Measurements from ENCODE around the gene TUBGCP6.

Gene TUBGCP6

DNA sequence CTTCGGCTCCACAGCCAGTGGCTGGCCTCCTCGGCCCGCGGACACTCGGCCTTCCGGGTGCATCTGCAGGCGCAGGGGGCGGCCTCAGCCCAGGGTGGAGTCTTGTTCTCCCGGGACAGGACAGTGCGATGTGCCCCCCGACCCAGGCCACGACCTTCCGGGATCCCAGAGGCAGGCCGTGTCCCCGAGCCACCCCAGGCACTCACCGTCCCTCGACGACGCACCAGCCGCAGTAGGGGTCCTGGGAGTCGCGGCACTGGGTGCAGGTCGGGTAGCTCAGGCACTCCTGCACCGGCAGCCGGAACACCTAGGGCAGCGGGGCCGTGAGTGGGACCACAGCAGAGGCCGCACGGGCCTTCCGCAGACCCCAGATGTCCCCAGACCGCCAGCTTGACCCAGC is 42.9 kb upstream of the TUBGCP6 start:
- H4K20me1 ChIP-seq (ENCODE audit: control insufficient read depth, insufficient read depth, low read depth, low read length): peaks cover 9% of the 10 kb centered on the region; the same call in 1 of the 2 replicates

GRCh38 chr22:50286701-50287318 is 42.0 kb upstream of the TUBGCP6 start:
- Histone ChIP-seq H3K4me1 (ENCODE audit: control insufficient read depth, low read length) (peaks cover 6% of the 10 kb centered on the region), H3K9me3 (ENCODE audit: control insufficient read depth, insufficient read depth, low read length) (no peaks in the 10 kb centered on the region), H3K27me3 (ENCODE audit: control insufficient read depth, low read length) (no peaks in the 10 kb centered on the region), H3K4me2 (ENCODE audit: low read length) (no peak overlapping the region), H3K9me2 (replicated peaks; ENCODE audit: control insufficient read depth, low read length) (no peaks in the 10 kb centered on the region), H3K4me3 (ENCODE audit: low read length) (no peak overlapping the region), H3K79me2 (ENCODE audit: control insufficient read depth, low read length) (peaks cover 31% of the 10 kb centered on the region), H3K36me3 (ENCODE audit: control insufficient read depth, low read length) (peaks cover 84% of the 10 kb centered on the region), H4K20me1 (ENCODE audit: control insufficient read depth, insufficient read depth, low read depth, low read length) (peaks cover 8% of the 10 kb centered on the region; the same call in 1 of the 2 replicates), H3F3A (ENCODE audit: control insufficient read depth, insufficient read depth) (no peaks in the 10 kb centered on the region), H3K27ac (ENCODE audit: low read depth, low read length) (no peak overlapping the region)
- no peak for TF ChIP-seq EZH2phosphoT487 (IDR thresholded peaks at IDR 0.05; ENCODE audit: borderline replicate concordance, low read length)
- TF ChIP-seq, protein P1, sequence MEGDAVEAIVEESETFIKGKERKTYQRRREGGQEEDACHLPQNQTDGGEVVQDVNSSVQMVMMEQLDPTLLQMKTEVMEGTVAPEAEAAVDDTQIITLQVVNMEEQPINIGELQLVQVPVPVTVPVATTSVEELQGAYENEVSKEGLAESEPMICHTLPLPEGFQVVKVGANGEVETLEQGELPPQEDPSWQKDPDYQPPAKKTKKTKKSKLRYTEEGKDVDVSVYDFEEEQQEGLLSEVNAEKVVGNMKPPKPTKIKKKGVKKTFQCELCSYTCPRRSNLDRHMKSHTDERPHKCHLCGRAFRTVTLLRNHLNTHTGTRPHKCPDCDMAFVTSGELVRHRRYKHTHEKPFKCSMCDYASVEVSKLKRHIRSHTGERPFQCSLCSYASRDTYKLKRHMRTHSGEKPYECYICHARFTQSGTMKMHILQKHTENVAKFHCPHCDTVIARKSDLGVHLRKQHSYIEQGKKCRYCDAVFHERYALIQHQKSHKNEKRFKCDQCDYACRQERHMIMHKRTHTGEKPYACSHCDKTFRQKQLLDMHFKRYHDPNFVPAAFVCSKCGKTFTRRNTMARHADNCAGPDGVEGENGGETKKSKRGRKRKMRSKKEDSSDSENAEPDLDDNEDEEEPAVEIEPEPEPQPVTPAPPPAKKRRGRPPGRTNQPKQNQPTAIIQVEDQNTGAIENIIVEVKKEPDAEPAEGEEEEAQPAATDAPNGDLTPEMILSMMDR (IDR thresholded peaks at IDR 0.05; ENCODE audit: low read depth, low read length, poor library complexity, severe bottlenecking): no peak

More for the DNA sequence above, 42.9 kb upstream of the TUBGCP6 start:
- peaks cover 39% of the 10 kb centered on the region for H3K79me2 ChIP-seq (ENCODE audit: control insufficient read depth, low read length)
- no peak for TF ChIP-seq EZH2phosphoT487 (IDR thresholded peaks at IDR 0.05; ENCODE audit: borderline replicate concordance, low read length)
- TF ChIP-seq, protein P1 (IDR thresholded peaks at IDR 0.05; ENCODE audit: low read depth, low read length, poor library complexity, severe bottlenecking): no peak
- H3K36me3 ChIP-seq (ENCODE audit: control insufficient read depth, low read length): peaks cover 75% of the 10 kb centered on the region
- no peaks in the 10 kb centered on the region for H3K9me2 ChIP-seq (replicated peaks; ENCODE audit: control insufficient read depth, low read length)
- H3F3A ChIP-seq (ENCODE audit: control insufficient read depth, insufficient read depth): no peaks in the 10 kb centered on the region
- no peaks in the 10 kb centered on the region for H3K27me3 ChIP-seq (ENCODE audit: control insufficient read depth, low read length)
- H3K4me2 ChIP-seq (ENCODE audit: low read length): no peak overlapping the region
- peaks cover 15% of the 10 kb centered on the region for H3K4me1 ChIP-seq (ENCODE audit: control insufficient read depth, low read length)
- no peaks in the 10 kb centered on the region for H3K9me3 ChIP-seq (ENCODE audit: control insufficient read depth, insufficient read depth, low read length)
- no peak overlapping the region for H3K4me3 ChIP-seq (ENCODE audit: low read length)
- no peak overlapping the region for H3K27ac ChIP-seq (ENCODE audit: low read depth, low read length)

DNA sequence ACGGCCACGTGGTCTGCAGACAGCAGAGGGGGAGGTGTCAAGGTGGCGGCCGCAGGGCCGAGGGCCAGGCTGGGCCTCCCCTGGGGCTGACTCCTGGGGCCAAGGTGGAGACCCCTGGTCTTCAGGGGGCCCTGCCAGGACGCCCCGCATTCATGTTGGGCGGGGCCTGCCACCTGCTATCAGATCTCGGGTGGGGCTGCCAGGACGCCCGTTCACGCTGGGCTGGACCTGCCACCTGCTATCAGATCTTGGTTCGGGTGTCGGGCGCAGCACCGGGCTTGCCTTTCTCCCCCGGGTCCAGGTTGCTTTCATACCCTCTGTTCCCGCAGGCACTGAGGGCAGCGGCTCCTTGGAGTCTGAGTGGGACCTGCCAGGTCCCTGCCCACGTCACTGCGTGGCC is 41.5 kb upstream of the TUBGCP6 start:
- no peak overlapping the region for H3K4me3 ChIP-seq (ENCODE audit: low read length)
- TF ChIP-seq, protein P1 (IDR thresholded peaks at IDR 0.05; ENCODE audit: low read depth, low read length, poor library complexity, severe bottlenecking): no peak
- no peak for TF ChIP-seq EZH2phosphoT487 (IDR thresholded peaks at IDR 0.05; ENCODE audit: borderline replicate concordance, low read length)
- H3K9me3 ChIP-seq (ENCODE audit: control insufficient read depth, insufficient read depth, low read length): no peaks in the 10 kb centered on the region
- peaks cover 84% of the 10 kb centered on the region for H3K36me3 ChIP-seq (ENCODE audit: control insufficient read depth, low read length)
- H3K27me3 ChIP-seq (ENCODE audit: control insufficient read depth, low read length): no peaks in the 10 kb centered on the region
- H4K20me1 ChIP-seq (ENCODE audit: control insufficient read depth, insufficient read depth, low read depth, low read length): 0 out of 2 replicates have a peak, but pooled peaks cover 3% of the 10 kb centered on the region
- peaks cover 26% of the 10 kb centered on the region for H3K79me2 ChIP-seq (ENCODE audit: control insufficient read depth, low read length)
- no peaks in the 10 kb centered on the region for H3F3A ChIP-seq (ENCODE audit: control insufficient read depth, insufficient read depth)
- no peaks in the 10 kb centered on the region for H3K9me2 ChIP-seq (replicated peaks; ENCODE audit: control insufficient read depth, low read length)
- no peak overlapping the region for H3K27ac ChIP-seq (ENCODE audit: low read depth, low read length)
- peaks cover under 1% of the 10 kb centered on the region for H3K4me1 ChIP-seq (ENCODE audit: control insufficient read depth, low read length)
- H3K4me2 ChIP-seq (ENCODE audit: low read length): no peak overlapping the region
